Testis (tissue), 2 donors: ENCODE data around the gene THY1.

Source experiments
- POLR2A ChIP-seq: fragments of 450-650 bp; IDR thresholded peaks from one replicate; pipeline ENCODE4 v1.6.1; 2017; ENCODE audit warnings: antibody characterized with exemption, mild to moderate bottlenecking, moderate library complexity
- TF ChIP-seq, protein P1 (sequence below), 3 experiments: fragments of 450-650 bp in 2 of 3; fragments of 200-600 bp in 1 of 3; sonication (generic) in 1 of 3; IDR thresholded peaks; one replicate each; pipeline ENCODE4 v1.5.1; 2016 to 2019; ENCODE audit warnings: antibody characterized with exemption in 3 of 3, mild to moderate bottlenecking in 2 of 3, moderate library complexity in 1 of 3

DNA sequence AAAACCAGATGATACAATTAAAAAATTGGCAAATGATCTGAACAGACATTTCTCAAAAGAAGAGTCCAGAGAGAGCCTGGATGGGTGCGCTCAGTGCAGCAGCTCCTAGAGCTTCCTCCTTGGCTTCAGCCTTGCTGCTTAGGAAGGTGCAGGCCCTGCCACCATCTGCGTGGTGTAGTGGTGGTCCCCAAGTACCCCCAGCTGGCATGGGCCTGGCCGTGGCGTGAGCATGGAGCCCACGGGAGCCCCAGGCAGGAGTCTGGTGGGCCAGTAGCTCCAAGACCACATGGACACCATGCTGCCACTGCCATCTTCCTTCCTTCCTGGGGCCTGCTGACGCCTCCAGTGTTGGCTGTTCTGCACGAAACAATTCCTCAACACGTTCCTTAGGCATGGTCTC, 20.5 kb downstream of the THY1 start:
- TF ChIP-seq, protein P1, sequence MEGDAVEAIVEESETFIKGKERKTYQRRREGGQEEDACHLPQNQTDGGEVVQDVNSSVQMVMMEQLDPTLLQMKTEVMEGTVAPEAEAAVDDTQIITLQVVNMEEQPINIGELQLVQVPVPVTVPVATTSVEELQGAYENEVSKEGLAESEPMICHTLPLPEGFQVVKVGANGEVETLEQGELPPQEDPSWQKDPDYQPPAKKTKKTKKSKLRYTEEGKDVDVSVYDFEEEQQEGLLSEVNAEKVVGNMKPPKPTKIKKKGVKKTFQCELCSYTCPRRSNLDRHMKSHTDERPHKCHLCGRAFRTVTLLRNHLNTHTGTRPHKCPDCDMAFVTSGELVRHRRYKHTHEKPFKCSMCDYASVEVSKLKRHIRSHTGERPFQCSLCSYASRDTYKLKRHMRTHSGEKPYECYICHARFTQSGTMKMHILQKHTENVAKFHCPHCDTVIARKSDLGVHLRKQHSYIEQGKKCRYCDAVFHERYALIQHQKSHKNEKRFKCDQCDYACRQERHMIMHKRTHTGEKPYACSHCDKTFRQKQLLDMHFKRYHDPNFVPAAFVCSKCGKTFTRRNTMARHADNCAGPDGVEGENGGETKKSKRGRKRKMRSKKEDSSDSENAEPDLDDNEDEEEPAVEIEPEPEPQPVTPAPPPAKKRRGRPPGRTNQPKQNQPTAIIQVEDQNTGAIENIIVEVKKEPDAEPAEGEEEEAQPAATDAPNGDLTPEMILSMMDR (IDR thresholded peaks at IDR 0.05) = no peak
- TF ChIP-seq POLR2A = no peak
